GM12891 (cell line): ENCODE measurements around the gene ASXL1.

Experiments used
- POLR2A ChIP-seq: IDR thresholded peaks from 2 replicates; pipeline ENCODE4 v1.6.1; 2011; ENCODE audit warnings: low read depth, low read length, control low read depth
- POLR2AphosphoS5 ChIP-seq: IDR thresholded peaks from 2 replicates; pipeline ENCODE4 v1.6.1; 2011; ENCODE audit warnings: low read depth, low read length, control low read depth
- POU2F2 ChIP-seq: IDR thresholded peaks from 2 replicates; pipeline ENCODE4 v1.6.1; 2011; ENCODE audit warnings: low read depth, mild to moderate bottlenecking, control low read depth, low read length, moderate library complexity
- SPI1 ChIP-seq: IDR thresholded peaks from 2 replicates; pipeline ENCODE4 v1.6.1; 2011; ENCODE audit warnings: low read depth, low read length, control low read depth
- TAF1 ChIP-seq: IDR thresholded peaks from 2 replicates; pipeline ENCODE4 v1.6.1; 2011; ENCODE audit warnings: low read depth, low read length, control low read depth

- TF ChIP-seq POLR2A (no peak), POLR2AphosphoS5 (no peak), POU2F2 (no peak), TAF1 (no peak), SPI1 (no peak)
Observed at GRCh38 chr20:32477594-32478512, 119.7 kb downstream of the ASXL1 start.
